HAP-1 (cell line): ENCODE results near the gene CEBPE.

Experiments
- DNase-seq, 2 experiments: peaks; one replicate each; pipeline ENCODE4 v3.0.0-alpha.2; 2016 to 2020; ENCODE audit warnings: low spot score in 2 of 2
- H3K27me3 ChIP-seq: fragments of 250-450 bp; sonication (Bioruptor Pico); 2 replicates; pipeline ENCODE4 v1.5.1; 2020; ENCODE audit warnings: low read depth, mild to moderate bottlenecking, moderate library complexity
- H3K36me3 ChIP-seq: fragments of 250-450 bp; sonication (Bioruptor Pico); replicated peaks from 2 replicates; pipeline ENCODE4 v1.5.1; 2020; ENCODE audit warnings: mild to moderate bottlenecking
- H3K4me1 ChIP-seq: fragments of 250-450 bp; sonication (Bioruptor Pico); 2 replicates; pipeline ENCODE4 v1.5.1; 2020; ENCODE audit warnings: mild to moderate bottlenecking
- H3K4me3 ChIP-seq: fragments of 250-450 bp; sonication (Bioruptor Pico); 2 replicates; pipeline ENCODE4 v1.5.1; 2020; ENCODE audit warnings: mild to moderate bottlenecking, moderate library complexity
- H3K9me3 ChIP-seq: fragments of 250-450 bp; sonication (Bioruptor Pico); 2 replicates; pipeline ENCODE4 v1.5.1; 2020; ENCODE audit warnings: mild to moderate bottlenecking, moderate library complexity
- in situ Hi-C: fragments of 300-500 bp; cut with MboI; formaldehyde crosslinking; loops from 3 replicates; pipeline ENCODE4 v1.14.3; 2020; ENCODE audit warnings: low sequenced_read_pairs, inconsistent platforms, mixed read lengths

The CEBPE gene

DNA sequence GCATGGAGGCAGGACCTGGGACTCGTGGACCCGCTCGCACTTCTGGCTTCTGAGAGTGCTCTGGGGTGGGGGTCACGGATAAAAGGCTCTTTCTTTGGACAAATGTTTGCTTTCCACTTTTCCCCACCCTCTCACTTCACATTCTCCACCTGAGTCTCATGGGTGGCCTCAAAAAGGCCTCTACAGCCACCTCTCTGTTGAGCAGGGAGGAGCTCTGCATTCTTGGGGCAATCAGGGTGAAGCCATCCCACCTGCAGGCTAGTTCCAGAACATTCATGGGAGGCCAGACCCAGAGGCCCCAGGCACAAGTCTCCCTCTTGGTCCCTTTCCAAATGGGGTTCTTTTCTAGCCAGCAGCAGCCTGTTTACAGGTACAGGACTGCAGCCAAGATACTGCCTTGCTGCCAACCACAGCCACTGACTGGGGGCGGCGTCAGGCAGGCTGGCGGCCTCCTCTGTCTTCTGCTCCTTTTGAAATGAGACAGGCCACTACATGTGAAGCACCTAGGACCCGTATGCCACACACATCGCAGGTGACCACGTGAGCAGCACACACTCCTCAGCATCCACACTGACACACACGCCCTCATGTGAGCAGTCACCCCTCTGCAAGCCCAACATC, 18.2 kb upstream of the CEBPE start:
- Histone ChIP-seq H3K36me3 (no peaks in the 10 kb centered on the region), H3K4me3 (no peak overlapping the region), H3K27me3 (no peaks in the 10 kb centered on the region), H3K4me1 (peaks cover 8% of the 10 kb centered on the region), H3K9me3 (no peaks in the 10 kb centered on the region)
- in situ Hi-C loops = no loop called here
- no peak for DNase-seq

DNA sequence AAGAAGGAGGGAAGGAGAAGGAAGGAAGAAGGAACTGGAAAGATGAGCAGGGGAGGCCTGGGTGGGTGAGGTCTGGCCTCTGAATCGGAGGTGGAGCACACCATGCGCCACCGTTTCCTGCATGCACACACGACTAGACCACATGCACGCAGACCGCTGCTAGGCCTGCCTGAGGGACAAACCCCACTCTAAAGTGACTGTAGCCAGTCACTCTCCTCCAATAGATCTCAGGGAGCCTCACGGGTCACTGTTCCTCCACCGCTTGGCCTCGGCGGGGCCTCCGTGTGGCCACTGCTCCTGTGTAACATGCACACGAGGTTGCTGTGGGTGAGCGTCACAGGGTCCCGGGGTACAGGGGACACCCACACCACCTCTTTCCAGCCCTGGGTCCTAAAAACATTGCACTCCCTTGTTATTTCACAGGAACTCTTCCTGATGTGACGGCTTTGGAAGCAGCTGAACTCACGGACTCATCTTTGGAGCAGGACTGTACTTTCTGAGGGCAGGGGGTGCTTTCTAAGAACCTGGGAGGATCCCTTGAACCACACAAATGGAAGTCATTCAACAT, 17.6 kb upstream of the CEBPE start:
- peaks cover 1% of the 10 kb centered on the region for H3K4me1 ChIP-seq
- in situ Hi-C loops = no loop called here

DNA sequence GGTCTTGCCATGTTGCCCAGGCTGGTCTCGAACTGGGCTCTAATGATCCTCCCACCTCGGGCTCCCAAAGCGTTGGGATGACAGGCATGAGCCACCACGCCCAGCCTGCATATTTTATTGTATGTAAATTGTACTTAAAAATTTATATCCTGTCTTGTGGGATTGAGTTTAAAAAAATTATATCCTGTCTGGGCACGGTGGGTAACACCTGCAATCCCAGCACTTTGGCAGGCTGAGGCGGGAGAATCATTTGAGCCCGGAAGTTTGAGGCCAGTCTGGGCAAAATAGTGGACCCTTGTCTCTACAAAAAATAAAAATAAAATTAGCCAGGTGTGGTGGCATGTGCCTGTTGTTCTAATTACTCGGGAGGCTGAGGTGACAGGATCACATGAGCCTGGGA, 13.9 kb upstream of the CEBPE start:
- H3K27me3 ChIP-seq = no peaks in the 10 kb centered on the region
- no peaks in the 10 kb centered on the region for H3K36me3 ChIP-seq
- in situ Hi-C loops = no loop called here
- no peaks in the 10 kb centered on the region for H3K9me3 ChIP-seq
- no peak overlapping the region for H3K4me3 ChIP-seq
- H3K4me1 ChIP-seq = no peaks in the 10 kb centered on the region
- no peak for DNase-seq

More for the DNA sequence above, 17.6 kb upstream of the CEBPE start:
- H3K4me3 ChIP-seq = no peak overlapping the region
- H3K27me3 ChIP-seq = no peaks in the 10 kb centered on the region
- H3K36me3 ChIP-seq = no peaks in the 10 kb centered on the region
- DNase-seq = no peak
- H3K9me3 ChIP-seq = no peaks in the 10 kb centered on the region

DNA sequence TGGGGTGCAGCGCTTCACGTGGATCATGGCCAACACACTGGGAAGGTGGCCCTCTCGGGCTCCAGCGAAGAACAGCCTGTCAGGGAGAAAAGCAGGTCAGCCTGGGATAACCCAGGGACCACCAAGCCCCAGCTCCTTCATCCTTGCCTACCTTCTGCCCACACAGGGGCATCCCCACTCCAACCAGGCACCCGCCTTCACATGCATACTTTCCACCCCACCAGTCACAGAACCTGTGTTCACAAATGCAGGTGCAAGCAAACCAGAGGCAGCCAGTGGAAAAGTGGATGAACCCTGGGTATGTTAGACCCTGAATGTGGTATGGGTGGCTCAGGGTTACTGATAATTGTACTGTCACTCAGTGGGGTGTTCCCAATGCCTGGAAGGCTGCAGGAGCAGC, 12.4 kb upstream of the CEBPE start:
- no peaks in the 10 kb centered on the region for H3K9me3 ChIP-seq
- H3K36me3 ChIP-seq = no peaks in the 10 kb centered on the region
- in situ Hi-C loops = no loop called here
- no peaks in the 10 kb centered on the region for H3K4me1 ChIP-seq
- no peak for DNase-seq
- H3K27me3 ChIP-seq = no peaks in the 10 kb centered on the region
- no peak overlapping the region for H3K4me3 ChIP-seq

DNA sequence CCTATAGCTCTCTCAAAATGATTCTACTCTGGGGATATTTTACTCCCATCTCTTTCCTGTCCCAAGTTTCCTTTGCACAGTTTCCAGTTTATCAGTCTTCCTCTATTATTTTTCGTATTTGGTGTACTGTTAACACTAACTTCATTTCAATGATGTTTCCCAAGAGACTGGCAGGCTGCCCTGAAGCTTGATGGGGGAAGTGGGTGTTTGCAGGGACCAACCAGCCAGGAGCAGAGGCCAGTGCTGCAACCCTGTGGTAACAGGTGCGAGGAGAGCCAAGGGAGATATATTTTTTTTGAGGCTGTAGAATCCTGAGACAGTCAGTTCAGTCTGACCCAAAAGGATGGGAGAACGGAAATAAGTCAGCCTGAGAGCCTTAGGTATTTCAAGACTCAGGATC, 11.8 kb upstream of the CEBPE start:
- Histone ChIP-seq H3K4me3 (no peak overlapping the region), H3K27me3 (no peaks in the 10 kb centered on the region), H3K9me3 (no peaks in the 10 kb centered on the region), H3K4me1 (no peaks in the 10 kb centered on the region), H3K36me3 (no peaks in the 10 kb centered on the region)
- no peak for DNase-seq
- in situ Hi-C loops = no loop called here

DNA sequence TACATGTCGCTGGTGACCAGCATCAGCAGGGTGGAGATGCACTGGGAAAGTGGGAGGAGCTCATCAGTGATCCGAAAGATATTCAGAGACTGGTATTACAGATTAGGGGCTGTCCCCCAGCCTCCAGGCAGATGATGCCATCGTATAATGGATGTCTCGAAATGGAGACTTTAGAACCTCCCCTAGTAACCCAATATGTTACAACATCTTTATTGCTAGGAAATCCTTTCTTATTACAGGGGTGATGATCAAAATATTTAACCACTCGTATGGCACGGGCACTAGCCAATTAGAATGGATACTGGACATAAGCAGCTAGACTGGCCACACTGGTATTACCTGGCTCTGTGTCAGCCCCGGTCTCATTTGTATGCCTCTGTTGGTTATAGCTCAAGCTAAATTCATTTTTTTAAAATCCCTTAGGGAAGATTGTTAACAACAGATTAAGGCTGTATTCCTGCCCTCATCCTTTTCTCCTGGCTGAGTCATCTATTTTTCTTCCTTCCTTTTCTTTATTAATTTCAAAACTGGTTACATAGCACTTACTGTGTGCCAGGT, 10.8 kb upstream of the CEBPE start:
- H3K4me3 ChIP-seq = no peak overlapping the region
- H3K27me3 ChIP-seq = no peaks in the 10 kb centered on the region
- no peaks in the 10 kb centered on the region for H3K4me1 ChIP-seq
- DNase-seq = no peak
- no peaks in the 10 kb centered on the region for H3K9me3 ChIP-seq
- H3K36me3 ChIP-seq = no peaks in the 10 kb centered on the region
- in situ Hi-C loops = loop anchor here (5.0 kb wide), 1 partner anchor 57 kb away; no protein-coding TSS in a partner anchor

DNA sequence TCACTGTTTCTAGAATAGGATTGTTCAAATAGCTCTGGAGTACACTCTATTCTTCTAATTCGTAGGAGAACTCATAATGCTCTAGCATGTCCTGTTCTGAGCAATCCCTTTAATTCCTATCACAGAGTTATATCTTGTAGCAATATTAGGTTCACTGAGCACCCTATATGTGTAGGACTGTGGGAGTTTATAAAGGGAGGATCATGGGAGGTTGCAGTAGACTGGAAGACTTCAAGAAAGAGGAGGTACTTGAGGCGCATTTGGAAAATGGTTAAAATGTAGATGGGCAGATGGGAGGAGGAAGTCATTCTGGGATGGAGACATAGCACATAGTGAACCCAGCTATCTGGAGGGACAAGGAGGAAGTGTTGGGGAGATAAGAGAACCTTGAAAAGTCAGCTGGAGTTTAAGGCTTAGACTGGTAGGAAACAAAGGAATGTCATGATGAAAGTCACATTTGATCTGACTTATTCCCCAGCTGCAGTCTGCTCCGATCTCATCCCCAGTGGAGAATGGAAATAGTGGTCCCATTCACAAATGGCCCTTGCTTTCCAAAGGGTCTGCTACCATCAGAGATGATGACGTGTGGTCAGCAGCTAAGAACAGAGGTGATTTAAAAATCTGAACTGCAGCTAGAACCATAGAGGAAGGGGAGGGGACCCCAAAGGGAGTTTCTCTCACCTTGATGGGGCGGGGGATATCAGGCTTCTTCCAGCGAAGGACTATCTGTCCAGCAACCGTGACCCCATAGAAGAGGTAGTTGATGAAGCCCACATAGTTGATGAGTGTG, 10.1 kb upstream of the CEBPE start:
- H3K4me1 ChIP-seq = peaks cover 3% of the 10 kb centered on the region; the same call in 1 of the 2 replicates
- no peaks in the 10 kb centered on the region for H3K36me3 ChIP-seq
- in situ Hi-C loops = loop anchor here (5.0 kb wide), 1 partner anchor 58 kb away; no protein-coding TSS in a partner anchor
- H3K27me3 ChIP-seq = no peaks in the 10 kb centered on the region
- H3K4me3 ChIP-seq = no peak overlapping the region
- no peaks in the 10 kb centered on the region for H3K9me3 ChIP-seq
- no peak for DNase-seq

DNA sequence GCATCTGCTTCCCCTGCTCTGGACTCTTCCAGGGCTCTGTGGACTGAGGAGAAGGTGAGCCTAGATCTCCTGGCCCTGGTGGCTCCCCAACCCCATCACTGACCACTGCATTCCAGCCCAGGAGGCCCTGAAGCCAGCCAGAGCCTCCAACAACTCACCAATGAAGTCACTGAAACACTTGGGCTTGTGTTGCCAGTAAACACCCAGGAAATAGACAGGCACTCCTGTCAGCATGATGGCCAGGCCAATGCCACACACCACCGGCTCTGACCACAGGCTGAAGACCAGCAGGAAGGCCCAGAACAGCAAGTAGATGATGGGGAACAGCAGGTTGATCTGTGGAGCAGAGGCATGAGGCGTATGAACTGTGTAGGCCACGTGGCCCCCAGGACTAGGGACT, 8.8 kb upstream of the CEBPE start:
- DNase-seq = no peak
- in situ Hi-C loops = loop anchor here (5.0 kb wide), 1 partner anchor 59 kb away; no protein-coding TSS in a partner anchor
- H3K4me3 ChIP-seq = no peak overlapping the region
- H3K4me1 ChIP-seq = peaks cover 11% of the 10 kb centered on the region; the same call in 1 of the 2 replicates
- H3K36me3 ChIP-seq = no peaks in the 10 kb centered on the region
- H3K9me3 ChIP-seq = no peaks in the 10 kb centered on the region
- H3K27me3 ChIP-seq = no peaks in the 10 kb centered on the region

DNA sequence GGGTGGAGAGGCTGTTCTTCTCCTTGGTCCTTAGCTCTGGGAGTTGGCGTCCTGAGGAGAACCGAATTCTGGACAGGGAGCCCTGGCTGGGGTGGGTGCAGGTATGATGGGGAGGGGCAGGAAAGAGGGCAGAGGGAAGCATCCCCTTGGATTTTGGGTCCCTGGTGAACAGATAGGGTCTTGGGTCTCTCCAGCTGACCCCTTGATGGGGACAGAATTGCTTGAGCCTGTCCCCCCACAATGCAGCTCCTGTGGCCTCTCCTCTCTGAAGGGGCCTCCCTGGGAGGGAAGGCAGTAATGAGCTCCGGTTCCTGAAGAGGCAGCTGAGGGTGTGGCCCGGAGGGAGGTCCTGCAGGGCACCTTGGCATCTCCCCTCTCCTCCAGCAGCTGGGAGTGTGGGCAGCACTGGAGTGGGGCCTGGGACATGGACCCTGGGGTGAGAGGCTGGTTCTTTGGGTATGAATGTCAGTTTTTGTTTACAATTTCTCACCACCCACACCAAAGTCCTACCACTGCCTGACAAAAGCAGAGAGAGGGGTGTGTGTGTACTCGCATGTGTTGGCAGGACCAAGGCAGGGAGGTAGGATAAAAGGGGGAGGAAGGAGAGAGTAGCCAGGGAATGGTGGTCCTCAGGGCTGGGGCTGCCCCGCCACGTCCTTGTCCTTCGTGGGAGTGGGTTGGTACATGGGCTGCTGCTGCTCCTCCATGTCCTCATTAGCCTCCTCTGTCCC, 7.7 kb upstream of the CEBPE start:
- no peaks in the 10 kb centered on the region for H3K9me3 ChIP-seq
- H3K36me3 ChIP-seq = no peaks in the 10 kb centered on the region
- in situ Hi-C loops = loop anchor here (5.0 kb wide), 1 partner anchor 61 kb away; no protein-coding TSS in a partner anchor
- H3K27me3 ChIP-seq = no peaks in the 10 kb centered on the region
- H3K4me1 ChIP-seq = peaks cover 11% of the 10 kb centered on the region; the same call in 1 of the 2 replicates
- DNase-seq = no peak
- no peak overlapping the region for H3K4me3 ChIP-seq

DNA sequence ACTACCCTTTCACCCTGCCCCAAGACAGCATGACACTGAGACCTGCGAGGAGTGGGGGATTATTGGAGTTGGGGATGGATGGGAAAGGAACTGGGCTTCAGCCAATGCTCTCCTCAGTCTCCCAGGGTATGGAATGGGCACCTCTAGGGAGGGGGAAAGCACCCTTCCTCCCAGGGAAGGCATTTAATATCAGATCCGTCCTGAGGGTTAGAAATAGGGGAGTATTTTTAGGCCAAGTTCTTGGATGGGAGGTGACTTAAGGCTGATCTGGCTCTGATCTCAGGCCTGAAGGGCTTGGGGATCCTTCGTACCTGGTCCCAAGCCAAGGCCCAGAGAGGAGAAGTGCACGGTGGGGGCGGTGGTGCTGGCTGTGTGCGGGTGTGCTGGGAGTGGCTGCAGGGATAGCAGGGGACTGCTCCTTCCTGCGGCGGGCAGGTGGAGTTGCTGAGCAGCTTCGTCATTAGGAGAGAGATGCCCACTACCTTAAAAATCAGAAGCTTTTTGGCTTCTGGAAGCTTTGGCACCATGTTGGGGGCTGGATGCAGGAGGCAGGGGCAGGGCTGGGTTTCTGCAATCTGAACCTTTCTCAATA, 7.0 kb upstream of the CEBPE start:
- no peak for DNase-seq
- H3K4me1 ChIP-seq = peaks cover 11% of the 10 kb centered on the region; the same call in 1 of the 2 replicates
- in situ Hi-C loops = loop anchor here (5.0 kb wide), 1 partner anchor 61 kb away; no protein-coding TSS in a partner anchor
- H3K27me3 ChIP-seq = no peaks in the 10 kb centered on the region
- H3K4me3 ChIP-seq = no peak overlapping the region
- H3K36me3 ChIP-seq = no peaks in the 10 kb centered on the region
- H3K9me3 ChIP-seq = no peaks in the 10 kb centered on the region

DNA sequence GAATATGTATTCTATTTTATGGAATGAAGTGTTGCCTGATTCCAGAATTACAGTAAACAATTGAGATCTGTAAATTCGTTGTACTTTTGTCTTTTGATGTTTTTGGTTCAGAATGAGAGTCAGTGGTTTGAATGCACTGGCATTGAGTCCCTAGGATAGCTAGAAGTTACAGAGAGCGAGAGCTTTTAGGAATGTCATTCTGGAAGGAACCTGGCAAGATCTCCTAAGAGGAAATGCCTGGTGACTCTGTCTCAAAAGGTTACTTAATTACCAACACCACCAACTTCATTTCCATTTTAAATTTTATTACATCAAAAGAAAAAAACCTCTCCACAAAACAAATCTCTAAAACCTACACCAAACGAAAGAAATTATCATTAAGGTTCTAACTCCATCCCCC, 6.0 kb upstream of the CEBPE start:
- Histone ChIP-seq H3K36me3 (no peaks in the 10 kb centered on the region), H3K9me3 (no peaks in the 10 kb centered on the region), H3K4me3 (no peak overlapping the region), H3K27me3 (no peaks in the 10 kb centered on the region), H3K4me1 (peaks cover 11% of the 10 kb centered on the region; the same call in 1 of the 2 replicates)
- no peak for DNase-seq
- in situ Hi-C loops = loop anchor here (5.0 kb wide), 1 partner anchor 62 kb away; no protein-coding TSS in a partner anchor

DNA sequence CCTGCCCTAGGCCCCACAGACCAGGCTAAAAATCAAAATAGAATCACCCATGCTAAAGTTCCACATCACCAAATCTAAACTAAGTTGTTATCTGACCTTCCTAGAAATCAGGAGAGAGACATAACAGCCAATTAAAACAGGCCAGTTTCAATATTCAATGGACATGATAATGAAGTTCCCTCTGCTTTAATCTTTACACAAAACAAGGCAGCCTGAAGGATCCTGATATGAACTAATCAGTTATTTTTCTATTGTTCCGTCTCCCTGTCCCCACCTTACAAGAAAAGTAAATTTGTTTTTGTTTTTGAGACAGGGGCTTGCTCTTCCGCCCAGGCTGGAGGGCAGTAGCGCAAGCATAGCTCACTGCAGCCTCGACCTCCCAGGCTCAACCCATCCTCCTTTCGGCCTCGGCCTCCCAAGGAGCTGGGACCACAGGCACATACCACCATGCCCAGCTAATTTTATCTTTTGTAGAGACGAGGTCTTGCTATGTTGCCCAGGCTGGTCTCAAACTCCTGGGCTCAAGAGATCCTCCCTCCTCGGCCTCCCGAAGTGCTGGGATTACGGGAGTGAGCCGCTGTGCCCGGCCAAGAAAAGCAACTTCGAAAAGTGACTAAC, 5.4 kb upstream of the CEBPE start:
- Histone ChIP-seq H3K27me3 (no peaks in the 10 kb centered on the region), H3K4me1 (peaks cover 11% of the 10 kb centered on the region; the same call in 1 of the 2 replicates), H3K4me3 (no peak overlapping the region), H3K9me3 (no peaks in the 10 kb centered on the region), H3K36me3 (no peaks in the 10 kb centered on the region)
- no peak for DNase-seq
- in situ Hi-C loops = no loop called here
